Prostate gland (tissue), 2 donors: Measurements from ENCODE around the gene GPSM1.

Experiments
- CTCF ChIP-seq, 4 experiments: fragments of 200-600 bp in 2 of 4; fragments of 450-650 bp in 2 of 4; sonication (generic) in 2 of 4; IDR thresholded peaks; 1 replicate in 3 of 4; 2 replicates in 1 of 4; pipeline ENCODE4 v1.5.1; 2016 to 2019; ENCODE audit warnings: antibody characterized with exemption in 4 of 4, mild to moderate bottlenecking in 2 of 4, moderate library complexity in 2 of 4
- POLR2A ChIP-seq: fragments of 450-650 bp; IDR thresholded peaks from one replicate; pipeline ENCODE4 v1.6.1; 2016; ENCODE audit warnings: antibody characterized with exemption, mild to moderate bottlenecking
- POLR2AphosphoS5 ChIP-seq: sonication (generic); formaldehyde crosslinking; IDR thresholded peaks from one replicate; pipeline ENCODE4 v1.6.1; 2017; ENCODE audit warnings: antibody characterized with exemption

GRCh38 chr9:136345281-136346156 is 18.2 kb downstream of the GPSM1 start:
- peak in 2 of 4 experiments; percentile 32 to 33 for TF ChIP-seq CTCF (IDR thresholded peaks at IDR 0.05)
- no peak for TF ChIP-seq POLR2A
- TF ChIP-seq POLR2AphosphoS5, result no peak
